Measurements from ENCODE around the gene LIPA. TPM values are rescaled to one million over a fixed set of nuclear protein-coding genes. Genes with fewer than 3 reads are reported as not detected.

Gene LIPA
- total RNA-seq, 1 donor from 2014 or later, result 44.1 TPM

DNA sequence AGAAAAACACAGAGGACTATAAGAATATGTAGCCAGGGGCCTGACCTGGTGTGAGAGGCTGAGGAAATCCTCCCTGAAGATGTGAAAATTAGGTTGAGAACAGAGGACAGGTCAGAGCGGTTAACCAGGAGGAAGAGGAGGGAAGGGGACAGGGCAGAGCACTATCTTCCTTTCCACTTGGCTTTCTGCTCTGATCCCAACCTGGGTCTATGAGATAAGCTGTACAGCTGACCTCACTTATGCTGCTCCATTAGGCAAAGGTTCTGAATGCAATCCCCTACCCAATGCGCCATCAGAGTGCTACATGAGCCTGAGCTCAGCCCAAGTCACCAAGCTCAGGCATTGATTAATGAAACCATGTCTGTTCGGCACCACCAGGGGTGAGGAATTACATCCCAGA, 10.5 kb downstream of the LIPA start:
- Mint-ChIP-seq H3K27me3 (ENCODE audit: low read depth) (no peaks in the 10 kb centered on the region), H3K4me1 (ENCODE audit: low read depth) (no peaks in the 10 kb centered on the region), H3K9me3 (ENCODE audit: low read depth) (no peaks in the 10 kb centered on the region), H3K4me3 (ENCODE audit: unreplicated experiment) (no peak overlapping the region), H3K36me3 (ENCODE audit: low read depth) (no peaks in the 10 kb centered on the region), H3K27ac (ENCODE audit: unreplicated experiment) (no peak overlapping the region)
- TF ChIP-seq, protein P1, sequence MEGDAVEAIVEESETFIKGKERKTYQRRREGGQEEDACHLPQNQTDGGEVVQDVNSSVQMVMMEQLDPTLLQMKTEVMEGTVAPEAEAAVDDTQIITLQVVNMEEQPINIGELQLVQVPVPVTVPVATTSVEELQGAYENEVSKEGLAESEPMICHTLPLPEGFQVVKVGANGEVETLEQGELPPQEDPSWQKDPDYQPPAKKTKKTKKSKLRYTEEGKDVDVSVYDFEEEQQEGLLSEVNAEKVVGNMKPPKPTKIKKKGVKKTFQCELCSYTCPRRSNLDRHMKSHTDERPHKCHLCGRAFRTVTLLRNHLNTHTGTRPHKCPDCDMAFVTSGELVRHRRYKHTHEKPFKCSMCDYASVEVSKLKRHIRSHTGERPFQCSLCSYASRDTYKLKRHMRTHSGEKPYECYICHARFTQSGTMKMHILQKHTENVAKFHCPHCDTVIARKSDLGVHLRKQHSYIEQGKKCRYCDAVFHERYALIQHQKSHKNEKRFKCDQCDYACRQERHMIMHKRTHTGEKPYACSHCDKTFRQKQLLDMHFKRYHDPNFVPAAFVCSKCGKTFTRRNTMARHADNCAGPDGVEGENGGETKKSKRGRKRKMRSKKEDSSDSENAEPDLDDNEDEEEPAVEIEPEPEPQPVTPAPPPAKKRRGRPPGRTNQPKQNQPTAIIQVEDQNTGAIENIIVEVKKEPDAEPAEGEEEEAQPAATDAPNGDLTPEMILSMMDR (IDR thresholded peaks at IDR 0.05), result no peak
- no peak for DNase-seq (ENCODE audit: low spot score)

DNA sequence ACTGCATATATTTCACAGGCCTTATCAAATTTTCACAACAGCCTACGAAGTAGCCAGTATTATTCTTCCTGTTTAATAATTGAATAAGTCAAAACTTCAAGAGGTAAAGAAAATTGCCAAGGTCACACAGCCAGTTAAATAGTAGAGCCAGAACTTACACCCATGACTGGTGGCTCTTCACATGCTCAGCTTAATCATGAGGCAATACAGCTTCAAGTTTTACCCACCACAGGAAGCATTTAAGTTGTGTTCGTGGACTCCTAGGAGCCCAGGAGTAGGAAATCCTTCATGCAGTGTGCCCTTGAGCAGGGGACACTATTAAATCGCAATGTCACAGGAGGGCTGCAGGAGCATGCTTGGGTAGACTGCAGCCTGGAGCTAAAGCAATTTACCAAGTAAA, 11.1 kb downstream of the LIPA start:
- Mint-ChIP-seq H3K4me1 (ENCODE audit: low read depth) (no peaks in the 10 kb centered on the region), H3K27ac (ENCODE audit: unreplicated experiment) (no peak overlapping the region), H3K27me3 (ENCODE audit: low read depth) (no peaks in the 10 kb centered on the region), H3K36me3 (ENCODE audit: low read depth) (no peaks in the 10 kb centered on the region), H3K9me3 (ENCODE audit: low read depth) (no peaks in the 10 kb centered on the region), H3K4me3 (ENCODE audit: unreplicated experiment) (no peak overlapping the region)
- TF ChIP-seq, protein P1 (IDR thresholded peaks at IDR 0.05), result no peak
- DNase-seq (ENCODE audit: low spot score), result no peak

DNA sequence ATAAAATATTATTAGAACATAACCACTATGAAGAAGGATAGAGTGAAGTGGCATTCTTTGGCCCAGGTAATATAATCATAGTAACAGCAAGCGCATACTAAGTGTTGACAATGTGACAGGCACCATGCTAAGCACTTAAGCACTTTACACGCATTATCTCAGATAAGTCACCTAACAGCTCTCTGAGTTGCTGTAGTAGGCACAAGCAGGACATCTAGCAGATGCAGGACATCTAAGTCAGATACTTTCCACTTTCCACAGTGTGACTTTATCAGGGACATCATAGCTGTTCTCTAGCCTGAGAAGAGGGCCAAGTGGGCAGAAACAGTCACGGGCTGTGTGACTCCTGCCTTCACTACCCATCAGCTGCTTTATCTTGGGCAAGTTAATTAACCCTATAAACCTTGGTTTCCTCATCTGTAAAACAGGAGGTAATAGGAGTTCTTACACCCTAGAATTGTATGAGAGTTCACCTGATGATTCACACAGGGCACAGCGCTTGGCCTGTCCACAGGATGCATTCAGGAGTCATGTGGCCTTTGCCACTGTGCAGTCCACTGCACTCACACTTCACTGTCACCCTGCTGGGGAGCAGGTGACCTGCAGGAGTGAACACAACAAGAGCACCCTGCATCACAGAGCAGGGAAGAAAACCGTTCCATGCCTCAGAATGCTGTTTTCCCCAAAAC, 12.5 kb downstream of the LIPA start:
- Mint-ChIP-seq H3K27ac (ENCODE audit: unreplicated experiment) (no peak overlapping the region), H3K9me3 (ENCODE audit: low read depth) (no peaks in the 10 kb centered on the region), H3K36me3 (ENCODE audit: low read depth) (no peaks in the 10 kb centered on the region), H3K4me1 (ENCODE audit: low read depth) (no peaks in the 10 kb centered on the region), H3K27me3 (ENCODE audit: low read depth) (no peaks in the 10 kb centered on the region), H3K4me3 (ENCODE audit: unreplicated experiment) (no peak overlapping the region)
- DNase-seq (ENCODE audit: low spot score), result no peak
- TF ChIP-seq, protein P1 (IDR thresholded peaks at IDR 0.05), result no peak

DNA sequence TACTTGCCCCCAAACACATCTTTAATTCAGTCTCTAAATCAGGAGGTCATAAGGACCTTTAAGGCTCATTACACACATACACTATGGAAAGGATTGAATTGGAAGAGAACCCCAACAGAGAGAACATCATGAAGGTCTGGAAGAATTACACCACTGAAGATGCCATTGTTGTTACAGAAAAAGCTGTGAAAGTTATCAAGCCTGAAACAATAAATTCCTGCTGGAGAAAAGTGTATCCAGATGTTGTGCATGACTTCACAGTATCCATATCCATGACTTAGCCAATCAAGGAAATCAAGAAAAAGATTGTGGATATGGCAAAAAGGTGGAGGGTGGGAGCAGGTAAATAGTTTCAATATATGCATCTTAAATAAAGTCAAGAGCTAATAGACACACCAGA, 13.7 kb downstream of the LIPA start:
- TF ChIP-seq, protein P1 (IDR thresholded peaks at IDR 0.05), result no peak
- Mint-ChIP-seq H3K36me3 (ENCODE audit: low read depth) (no peaks in the 10 kb centered on the region), H3K4me3 (ENCODE audit: unreplicated experiment) (no peak overlapping the region), H3K9me3 (ENCODE audit: low read depth) (no peaks in the 10 kb centered on the region), H3K27me3 (ENCODE audit: low read depth) (no peaks in the 10 kb centered on the region), H3K4me1 (ENCODE audit: low read depth) (no peaks in the 10 kb centered on the region), H3K27ac (ENCODE audit: unreplicated experiment) (no peak overlapping the region)
- no peak for DNase-seq (ENCODE audit: low spot score)

DNA sequence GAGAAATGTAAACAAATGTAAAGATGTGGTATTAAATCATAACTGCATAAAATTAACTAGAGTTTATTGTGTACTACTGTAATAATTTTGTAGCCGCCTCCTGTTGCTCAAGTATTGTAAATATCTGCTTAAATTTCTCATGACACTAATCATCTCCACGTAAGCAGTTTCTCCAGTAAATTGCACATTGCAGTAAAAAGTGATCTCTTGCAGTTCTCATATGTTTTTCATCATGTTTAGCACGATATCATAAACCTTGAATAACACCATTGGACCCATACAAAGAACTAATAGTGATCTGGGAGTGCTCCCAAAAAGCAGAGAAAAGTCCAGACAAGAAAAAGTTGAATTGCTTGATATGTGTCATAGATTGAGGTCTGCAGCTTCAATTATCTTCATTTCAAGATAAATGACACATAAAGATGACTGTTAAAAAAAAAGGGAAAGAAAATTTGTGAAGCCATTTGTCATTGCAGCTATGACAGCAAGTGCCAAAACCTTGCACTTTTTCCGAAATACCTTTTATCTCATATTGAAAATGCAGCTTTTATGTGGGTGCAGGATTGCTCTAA, 15.3 kb downstream of the LIPA start:
- Mint-ChIP-seq H3K36me3 (ENCODE audit: low read depth) (no peaks in the 10 kb centered on the region), H3K4me1 (ENCODE audit: low read depth) (no peaks in the 10 kb centered on the region), H3K27me3 (ENCODE audit: low read depth) (no peaks in the 10 kb centered on the region), H3K9me3 (ENCODE audit: low read depth) (no peaks in the 10 kb centered on the region), H3K27ac (ENCODE audit: unreplicated experiment) (no peak overlapping the region), H3K4me3 (ENCODE audit: unreplicated experiment) (no peak overlapping the region)
- no peak for DNase-seq (ENCODE audit: low spot score)
- TF ChIP-seq, protein P1 (IDR thresholded peaks at IDR 0.05), result no peak
